Right cardiac atrium (tissue), 5 donors: ENCODE measurements around the gene YPEL5. TPM values are rescaled to one million over a fixed set of nuclear protein-coding genes. Genes with fewer than 3 reads are reported as not detected.

Experiments
- ATAC-seq, 2 donors: fragments of 200-7000 bp; cut with Tn5 transposase; one replicate each; pipeline versions ENCODE4 v1.8.0 to v1.9.1; 2020; ENCODE audit warnings: moderate library complexity in 2 of 2, mild to moderate bottlenecking in 1 of 2
- DNase-seq, 3 donors: peaks; one replicate each; pipeline ENCODE4 v3.0.0-alpha.2; 2020
- H3K27ac ChIP-seq: one replicate; pipeline ENCODE4 v1.5.1; 2013; ENCODE audit warnings: mild to moderate bottlenecking, low read length, control low read depth, moderate library complexity
- H3K27me3 ChIP-seq: one replicate; pipeline ENCODE4 v1.6.1; 2013; ENCODE audit not compliant: control insufficient read depth, insufficient read depth
- H3K4me1 ChIP-seq: one replicate; pipeline ENCODE4 v1.6.1; 2013; ENCODE audit warnings: low read length; ENCODE audit not compliant: control insufficient read depth, insufficient read depth
- H3K4me3 ChIP-seq: one replicate; pipeline ENCODE4 v1.5.1; 2013; ENCODE audit warnings: low read length, control low read depth
- H3K9me3 ChIP-seq: one replicate; pipeline ENCODE4 v1.6.1; 2013; ENCODE audit warnings: low read length; ENCODE audit not compliant: control insufficient read depth
- WGBS: extraction: QIAGEN DNeasy Blood & Tissue Kit; methylation state at CpG from one replicate; pipeline ENCODE4 v1.1.7; 2013; 5-methylcytosine and 5-hydroxymethylcytosine counted together
- intact Hi-C, 4 donors: fragments of 100-400 bp; cut with DNase I; formaldehyde crosslinking; loops; one replicate each; pipeline versions ENCODE4 v1.11.0 to v1.14.0; 2022 to 2023
- polyA plus RNA-seq: library from polyadenylated mRNA; stranded (reverse); fragments of 200-250 nt; gene quantifications from one replicate; pipeline ENCODE4 v1.2.3, GENCODE V29; 2013
- total RNA-seq, 4 donors: library from RNA; stranded (reverse); fragmentation: NEBNext Ultra II Directional; extraction: Animal tissue kit (Norgen Biotek cat#: 25700); gene quantifications; one replicate each; pipeline ENCODE4 v1.2.1, GENCODE V29; 2021
- donor health status: healthy with polysubstance abuse.
- donor health status: DM: no; HTN: yes; CAD: no.
- donor health status: DM: no; HTN: no; CAD: no.
- donor health status: DM: no; HTN: yes; CAD: no; lungs with severe emphysema.
- donor health status: DM: yes; HTN: yes; CAD: no.

Gene YPEL5
- total and polyA plus RNA-seq, 5 donors: 49.5 to 71.7 (median 59.5) TPM

GRCh38 chr2:30190637-30191036 is 43.8 kb downstream of the YPEL5 start:
- no peaks in the 10 kb centered on the region for H3K27me3 ChIP-seq
- 95% methylated on average over 13 of the region's 13 CpGs for WGBS
- DNase-seq: no peak
- H3K27ac ChIP-seq: no peak overlapping the region
- H3K4me3 ChIP-seq: no peak overlapping the region
- intact Hi-C loops: no loop called here
- H3K9me3 ChIP-seq: no peaks in the 10 kb centered on the region
- no peaks in the 10 kb centered on the region for H3K4me1 ChIP-seq
- ATAC-seq: no peak

- 95% methylated on average over 10 of the region's 10 CpGs for WGBS
- H3K27ac ChIP-seq: no peak overlapping the region
- no peaks in the 10 kb centered on the region for H3K9me3 ChIP-seq
- no peaks in the 10 kb centered on the region for H3K4me1 ChIP-seq
- intact Hi-C loops: no loop called here
- no peak for DNase-seq
- H3K27me3 ChIP-seq: no peaks in the 10 kb centered on the region
- ATAC-seq: no peak
- H3K4me3 ChIP-seq: no peak overlapping the region
These were observed 44.3 kb downstream of the YPEL5 start for GRCh38 chr2:30191107-30191506.

GRCh38 chr2:30191819-30192271 is 45.0 kb downstream of the YPEL5 start:
- H3K9me3 ChIP-seq: no peaks in the 10 kb centered on the region
- ATAC-seq: no peak
- H3K27ac ChIP-seq: no peak overlapping the region
- H3K4me3 ChIP-seq: no peak overlapping the region
- no peaks in the 10 kb centered on the region for H3K27me3 ChIP-seq
- intact Hi-C loops: no loop called here
- WGBS: 60% methylated on average over 7 of the region's 7 CpGs
- no peaks in the 10 kb centered on the region for H3K4me1 ChIP-seq
- DNase-seq: no peak

- 90% methylated on average over 4 of the region's 4 CpGs for WGBS
- Histone ChIP-seq H3K9me3 (no peaks in the 10 kb centered on the region), H3K27ac (no peak overlapping the region), H3K4me3 (no peak overlapping the region), H3K27me3 (no peaks in the 10 kb centered on the region), H3K4me1 (no peaks in the 10 kb centered on the region)
- no peak for DNase-seq
- no peak for ATAC-seq
- intact Hi-C loops: no loop called here
These were observed 45.5 kb downstream of the YPEL5 start for GRCh38 chr2:30192314-30192713.

GRCh38 chr2:30193104-30193681 is 46.4 kb downstream of the YPEL5 start:
- Histone ChIP-seq H3K4me3 (no peak overlapping the region), H3K27ac (no peak overlapping the region), H3K27me3 (no peaks in the 10 kb centered on the region), H3K9me3 (no peaks in the 10 kb centered on the region), H3K4me1 (peaks cover 2% of the 10 kb centered on the region)
- no peak for DNase-seq
- WGBS: 87% methylated on average over 13 of the region's 13 CpGs
- ATAC-seq: no peak
- intact Hi-C loops: no loop called here

- intact Hi-C loops: no loop called here
- Histone ChIP-seq H3K27me3 (no peaks in the 10 kb centered on the region), H3K4me3 (no peak overlapping the region), H3K4me1 (peaks cover 2% of the 10 kb centered on the region), H3K27ac (no peak overlapping the region), H3K9me3 (no peaks in the 10 kb centered on the region)
- WGBS: 70% methylated on average over 7 of the region's 7 CpGs
- DNase-seq (peak in 1 of 3 donors; percentile 36), ATAC-seq (peak; percentile 38 to 51)
These were observed 47.6 kb downstream of the YPEL5 start for GRCh38 chr2:30194421-30194820.

GRCh38 chr2:30195016-30195415 is 48.2 kb downstream of the YPEL5 start:
- Histone ChIP-seq H3K4me1 (peaks cover 2% of the 10 kb centered on the region), H3K27ac (no peak overlapping the region), H3K4me3 (no peak overlapping the region), H3K27me3 (no peaks in the 10 kb centered on the region), H3K9me3 (no peaks in the 10 kb centered on the region)
- intact Hi-C loops: no loop called here
- no peak for ATAC-seq
- WGBS: 78% methylated on average over 4 of the region's 4 CpGs
- no peak for DNase-seq

- no peak overlapping the region for H3K4me3 ChIP-seq
- DNase-seq: peak in 1 of 3 donors; percentile 48
- WGBS: 65% methylated on average over 6 of the region's 6 CpGs
- intact Hi-C loops: no loop called here
- H3K27me3 ChIP-seq: no peaks in the 10 kb centered on the region
- no peak overlapping the region for H3K27ac ChIP-seq
- peaks cover 6% of the 10 kb centered on the region for H3K4me1 ChIP-seq
- H3K9me3 ChIP-seq: no peaks in the 10 kb centered on the region
- peak in 1 of 2 donors; percentile 22 for ATAC-seq
These were observed 50.9 kb downstream of the YPEL5 start for GRCh38 chr2:30197570-30198192.

- WGBS: 6% methylated on average over 1 of the region's 1 CpG
- peak; percentile 62 to 86 (median 79) for DNase-seq
- intact Hi-C loops: loop anchor here in 2 of 4 donors (10.0 kb wide), 2 partner anchors 273 to 503 kb away; no protein-coding TSS in a partner anchor
- H3K4me1 ChIP-seq: peaks cover 6% of the 10 kb centered on the region
- no peak overlapping the region for H3K27ac ChIP-seq
- peak; percentile 88 to 93 for ATAC-seq
- no peaks in the 10 kb centered on the region for H3K27me3 ChIP-seq
- H3K9me3 ChIP-seq: no peaks in the 10 kb centered on the region
- no peak overlapping the region for H3K4me3 ChIP-seq
These were observed 55.2 kb downstream of the YPEL5 start for GRCh38 chr2:30201990-30202389.

GRCh38 chr2:30203156-30203555 is 56.3 kb downstream of the YPEL5 start:
- 90% methylated on average over 7 of the region's 7 CpGs for WGBS
- intact Hi-C loops: loop anchor here in 2 of 4 donors (10.0 kb wide), 2 partner anchors 272 to 502 kb away; no protein-coding TSS in a partner anchor
- Histone ChIP-seq H3K4me3 (no peak overlapping the region), H3K27me3 (no peaks in the 10 kb centered on the region), H3K9me3 (no peaks in the 10 kb centered on the region), H3K4me1 (peaks cover 4% of the 10 kb centered on the region), H3K27ac (no peak overlapping the region)
- no peak for ATAC-seq
- DNase-seq: peak in 1 of 3 donors; percentile 46

GRCh38 chr2:30204281-30204680 is 57.5 kb downstream of the YPEL5 start:
- Histone ChIP-seq H3K4me3 (no peak overlapping the region), H3K4me1 (peaks cover 6% of the 10 kb centered on the region), H3K27ac (no peak overlapping the region), H3K9me3 (no peaks in the 10 kb centered on the region), H3K27me3 (no peaks in the 10 kb centered on the region)
- intact Hi-C loops: loop anchor here in 2 of 4 donors (10.0 kb wide), 2 partner anchors 271 to 501 kb away; no protein-coding TSS in a partner anchor
- ATAC-seq (no peak), DNase-seq (no peak)
- 92% methylated on average over 4 of the region's 4 CpGs for WGBS
